GM12892 (cell line): ENCODE measurements around the gene DIABLO.

Experiments
- POLR2A ChIP-seq: IDR thresholded peaks from 2 replicates; pipeline ENCODE4 v1.6.1; 2011; ENCODE audit warnings: low read depth, low read length, control low read depth
- POLR2AphosphoS5 ChIP-seq: IDR thresholded peaks from 2 replicates; pipeline ENCODE4 v1.6.1; 2011; ENCODE audit warnings: low read depth, low read length, control low read depth
- TAF1 ChIP-seq: IDR thresholded peaks from 2 replicates; pipeline ENCODE4 v1.6.1; 2011; ENCODE audit warnings: low read depth, mild to moderate bottlenecking, control low read depth, low read length, borderline replicate concordance

- no peak for TF ChIP-seq POLR2AphosphoS5
- TF ChIP-seq POLR2A: no peak
- TF ChIP-seq TAF1: no peak
Observed at GRCh38 chr12:122160761-122161160, 65.1 kb downstream of the DIABLO start.
